ENCODE data around the gene MBD3L2.
A peak's percentile ranks its signal among the peaks of the same experiment; 100 is the strongest.
"Not testable (repeated sequence)": the region's sequence is repeated elsewhere in the genome, so short reads cannot be mapped to it uniquely, and the experiment has no call there.

Gene MBD3L2

DNA sequence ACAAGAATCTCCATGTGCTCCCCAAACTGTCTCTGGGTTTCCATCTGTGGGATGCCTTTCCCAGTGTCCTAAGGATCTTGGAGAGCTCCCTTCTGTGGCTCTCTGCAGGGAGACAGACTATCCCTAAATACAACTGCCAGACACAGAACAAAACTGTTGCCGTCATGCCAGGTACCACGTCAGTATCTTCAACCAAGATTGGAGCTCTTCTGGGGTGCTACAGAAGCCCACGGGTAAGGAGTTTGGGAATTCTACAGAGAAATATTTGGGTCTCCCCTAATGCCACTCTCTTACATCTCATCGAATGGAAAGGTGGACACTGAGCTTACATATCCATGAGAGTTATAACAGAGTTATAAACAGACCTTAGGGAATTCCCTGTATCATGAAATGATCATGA is 14.2 kb downstream of the MBD3L2 start:
- Histone ChIP-seq H3K4me1 (ENCODE audit: control insufficient read depth, insufficient read depth, low read length) (no peaks in the 10 kb centered on the region), H3K36me3 (ENCODE audit: control insufficient read depth, insufficient read depth, low read length) (no peaks in the 10 kb centered on the region), H3K4me3 (ENCODE audit: low read depth, low read length) (no peak overlapping the region), H3K9me3 (ENCODE audit: control insufficient read depth, insufficient read depth, low read depth, low read length) (peaks cover 11% of the 10 kb centered on the region; the same call in 1 of the 2 replicates), H3K9ac (ENCODE audit: low read length) (no peak overlapping the region), H3K27ac (ENCODE audit: low read depth, low read length) (no peak overlapping the region), H3K27me3 (ENCODE audit: control insufficient read depth, insufficient read depth, low read length) (no peaks in the 10 kb centered on the region)

DNA sequence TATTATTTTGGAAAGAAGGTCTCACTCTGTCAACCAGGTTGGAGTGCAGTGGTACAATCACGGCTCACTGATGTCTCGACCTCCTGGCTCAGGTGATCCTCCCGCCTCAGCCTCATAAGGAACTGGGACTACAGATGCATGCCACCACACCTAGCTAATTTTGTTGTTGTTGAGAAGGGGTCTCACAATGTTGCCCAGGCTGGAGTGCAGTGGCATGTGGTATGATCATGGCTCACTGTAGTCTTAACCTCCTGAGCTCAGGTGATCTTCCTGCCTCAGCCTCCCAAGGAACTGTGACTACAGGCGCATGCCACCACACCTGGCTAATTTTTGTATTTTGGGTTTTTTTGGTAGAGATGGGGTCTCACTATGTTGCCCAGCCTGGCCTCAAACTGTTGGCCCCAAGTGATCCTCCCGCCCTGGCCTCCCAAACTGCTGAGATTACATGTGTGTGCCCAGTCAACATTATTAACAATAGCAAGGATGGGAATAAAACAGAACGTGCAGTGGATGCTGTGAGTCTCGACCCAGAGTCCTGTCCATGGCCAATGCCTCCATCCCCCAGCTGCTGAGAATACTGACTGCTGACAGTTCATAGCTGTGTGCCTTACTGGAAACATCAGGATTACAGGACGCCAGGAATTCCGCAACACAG is 14.8 kb downstream of the MBD3L2 start:
- H3K27ac ChIP-seq (ENCODE audit: low read depth, low read length), result no peak overlapping the region
- H3K9ac ChIP-seq (ENCODE audit: low read length), result no peak overlapping the region
- no peaks in the 10 kb centered on the region for H3K27me3 ChIP-seq (ENCODE audit: control insufficient read depth, insufficient read depth, low read length)
- peaks cover 11% of the 10 kb centered on the region; the same call in 1 of the 2 replicates for H3K9me3 ChIP-seq (ENCODE audit: control insufficient read depth, insufficient read depth, low read depth, low read length)
- H3K4me1 ChIP-seq (ENCODE audit: control insufficient read depth, insufficient read depth, low read length), result no peaks in the 10 kb centered on the region
- no peaks in the 10 kb centered on the region for H3K36me3 ChIP-seq (ENCODE audit: control insufficient read depth, insufficient read depth, low read length)
- H3K4me3 ChIP-seq (ENCODE audit: low read depth, low read length), result no peak overlapping the region

DNA sequence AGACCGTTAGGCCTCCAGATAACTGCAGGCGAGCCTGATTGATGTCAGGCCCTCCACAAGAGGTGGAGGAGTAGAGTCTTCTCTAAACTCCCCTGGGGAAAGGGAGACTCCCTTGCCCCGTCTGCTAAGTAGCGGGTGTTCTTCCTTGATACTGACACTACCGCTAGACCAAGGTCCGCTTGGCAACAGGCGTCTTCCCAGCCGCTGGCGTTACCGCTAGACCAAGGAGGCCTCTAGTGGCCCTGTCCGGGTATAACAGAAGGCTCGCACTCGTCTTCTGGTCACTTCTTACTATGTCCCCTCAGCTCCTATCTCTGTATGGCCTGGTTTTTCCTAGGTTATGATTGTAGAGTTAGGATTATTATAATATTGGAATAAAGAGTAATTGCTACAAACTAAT is 18.0 kb downstream of the MBD3L2 start:
- not testable (repeated sequence) for H3K27ac ChIP-seq (ENCODE audit: low read depth, low read length); H3K27me3 ChIP-seq (ENCODE audit: control insufficient read depth, insufficient read depth, low read length); H3K36me3 ChIP-seq (ENCODE audit: control insufficient read depth, insufficient read depth, low read length); H3K4me3 ChIP-seq (ENCODE audit: low read depth, low read length); H3K4me1 ChIP-seq (ENCODE audit: control insufficient read depth, insufficient read depth, low read length); H3K9ac ChIP-seq (ENCODE audit: low read length)
- peaks cover 11% of the 10 kb centered on the region; the same call in 1 of the 2 replicates for H3K9me3 ChIP-seq (ENCODE audit: control insufficient read depth, insufficient read depth, low read depth, low read length)

DNA sequence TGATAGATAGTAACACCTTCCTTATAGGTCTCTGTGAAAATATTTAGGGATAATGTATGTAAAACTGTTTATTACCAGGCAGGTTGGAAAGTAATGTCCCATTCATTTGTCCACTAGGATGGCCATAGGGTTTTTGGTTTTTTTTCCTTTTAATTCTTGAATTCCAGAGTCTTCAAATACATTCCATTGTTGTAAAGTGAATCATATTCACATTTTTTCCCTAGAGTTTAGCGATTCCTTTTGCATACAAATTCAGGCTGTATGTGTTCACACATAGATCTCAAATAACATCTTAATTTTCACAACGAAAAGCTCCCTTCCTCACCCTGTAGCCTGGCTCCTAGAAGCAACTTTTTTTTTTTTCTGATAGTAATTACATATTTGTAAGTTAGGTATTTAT is 18.6 kb downstream of the MBD3L2 start:
- Histone ChIP-seq H3K9ac (ENCODE audit: low read length) (no peak overlapping the region), H3K36me3 (ENCODE audit: control insufficient read depth, insufficient read depth, low read length) (peaks cover 13% of the 10 kb centered on the region), H3K4me3 (ENCODE audit: low read depth, low read length) (no peak overlapping the region), H3K27ac (ENCODE audit: low read depth, low read length) (no peak overlapping the region), H3K4me1 (ENCODE audit: control insufficient read depth, insufficient read depth, low read length) (no peaks in the 10 kb centered on the region), H3K27me3 (ENCODE audit: control insufficient read depth, insufficient read depth, low read length) (no peaks in the 10 kb centered on the region), H3K9me3 (ENCODE audit: control insufficient read depth, insufficient read depth, low read depth, low read length) (peaks cover 11% of the 10 kb centered on the region; the same call in 1 of the 2 replicates)

DNA sequence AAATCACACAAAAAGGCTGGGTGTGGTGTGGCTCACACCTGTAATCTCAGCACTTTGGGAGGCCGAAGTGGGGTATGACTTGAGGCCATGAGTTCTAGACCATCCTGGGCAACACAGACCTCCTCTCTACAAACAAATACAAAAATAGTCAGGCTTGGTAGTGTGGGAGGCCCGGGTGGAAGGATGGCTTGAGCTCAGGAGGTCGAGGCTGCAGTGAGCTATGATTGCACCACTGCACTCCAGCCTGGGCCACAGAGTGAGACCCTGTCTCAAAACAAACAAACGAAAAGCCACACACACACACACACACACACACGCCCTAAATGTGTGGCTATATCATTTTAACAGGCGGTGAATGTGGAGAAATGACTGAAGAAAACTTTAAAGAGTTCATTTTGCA is 19.5 kb downstream of the MBD3L2 start:
- H3K36me3 ChIP-seq (ENCODE audit: control insufficient read depth, insufficient read depth, low read length), result peaks cover 20% of the 10 kb centered on the region
- no peaks in the 10 kb centered on the region for H3K27me3 ChIP-seq (ENCODE audit: control insufficient read depth, insufficient read depth, low read length)
- no peak overlapping the region for H3K27ac ChIP-seq (ENCODE audit: low read depth, low read length)
- no peaks in the 10 kb centered on the region for H3K4me1 ChIP-seq (ENCODE audit: control insufficient read depth, insufficient read depth, low read length)
- H3K4me3 ChIP-seq (ENCODE audit: low read depth, low read length), result peak overlapping the region; percentile 39
- H3K9ac ChIP-seq (ENCODE audit: low read length), result no peak overlapping the region
- H3K9me3 ChIP-seq (ENCODE audit: control insufficient read depth, insufficient read depth, low read depth, low read length), result peaks cover 11% of the 10 kb centered on the region; the same call in 1 of the 2 replicates

DNA sequence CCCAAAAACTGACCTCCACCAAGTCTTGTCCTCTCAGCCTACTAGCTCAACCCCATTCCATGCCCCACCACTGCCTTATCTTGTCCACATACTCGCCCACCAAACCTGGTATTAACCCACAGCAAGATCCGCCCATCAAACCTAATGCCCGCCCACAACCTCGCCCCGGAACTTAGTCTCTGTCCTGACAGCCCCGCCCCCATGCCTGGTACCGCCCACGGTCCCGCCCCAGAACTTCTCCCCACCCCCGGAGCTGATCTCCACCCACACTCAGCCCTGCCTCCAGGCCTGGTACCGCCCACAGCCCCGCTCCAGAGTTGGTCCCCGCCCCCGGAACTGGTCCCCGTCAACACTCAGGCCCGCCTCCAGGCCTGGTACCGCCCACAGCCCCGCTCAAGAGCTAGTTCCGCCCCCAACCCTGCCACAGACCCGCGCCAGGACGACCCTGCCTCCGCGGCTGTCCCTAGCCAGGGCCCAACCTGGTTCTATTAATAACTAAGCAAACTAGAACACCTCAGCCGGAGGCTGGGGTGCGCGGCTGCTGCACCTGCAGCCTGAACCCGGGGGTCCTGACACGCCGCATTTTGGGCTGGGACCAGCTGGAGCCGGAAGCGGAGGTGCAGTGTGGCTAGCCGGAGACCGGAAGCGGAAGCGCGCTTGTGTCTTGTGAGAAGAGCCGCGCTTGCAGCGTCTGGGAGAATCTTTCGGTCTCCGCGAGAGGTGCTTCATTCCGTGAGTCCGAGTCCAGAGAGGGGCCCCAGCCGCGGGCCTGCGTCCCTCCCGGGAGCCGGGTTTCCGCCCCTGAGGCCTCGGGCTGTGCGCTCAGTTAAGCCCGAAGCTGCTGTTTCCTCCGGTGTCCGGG is 20.2 kb downstream of the MBD3L2 start, which contains the start of gene ZNF557:
Gene ZNF557, plus strand, starts transcription at position 662 of the 862 bp plus-strand sequence. CDS start 5,372 bp downstream, outside the sequence.
- Histone ChIP-seq H3K27ac (ENCODE audit: low read depth, low read length) (peak within 1 kb of the TSS; percentile 87), H3K4me3 (ENCODE audit: low read depth, low read length) (peak within 1 kb of the TSS; percentile 100), H3K27me3 (ENCODE audit: control insufficient read depth, insufficient read depth, low read length) (no peaks in the 10 kb centered on the region), H3K36me3 (ENCODE audit: control insufficient read depth, insufficient read depth, low read length) (peaks cover 23% of the 10 kb centered on the region), H3K9ac (ENCODE audit: low read length) (peak within 1 kb of the TSS; percentile 87), H3K9me3 (ENCODE audit: control insufficient read depth, insufficient read depth, low read depth, low read length) (peaks cover 9% of the 10 kb centered on the region; the same call in 1 of the 2 replicates), H3K4me1 (ENCODE audit: control insufficient read depth, insufficient read depth, low read length) (no peaks in the 10 kb centered on the region)

DNA sequence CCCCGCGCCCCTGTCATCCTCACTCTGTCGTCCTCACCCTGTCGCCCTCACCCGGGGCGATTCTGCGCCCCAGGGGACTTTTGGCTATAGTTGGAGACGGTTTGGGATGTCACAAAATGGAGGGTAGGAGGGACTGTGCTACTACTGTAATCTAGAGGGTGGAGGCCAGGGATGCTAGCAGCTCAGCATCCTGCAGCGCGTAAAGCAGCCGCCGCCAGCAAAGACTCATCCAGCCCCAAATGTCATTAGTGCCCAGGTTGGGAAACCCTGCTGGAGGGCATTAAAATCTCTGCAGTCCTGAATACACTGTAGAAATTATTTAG is 20.7 kb downstream of the MBD3L2 start:
- Histone ChIP-seq H3K4me1 (ENCODE audit: control insufficient read depth, insufficient read depth, low read length) (no peaks in the 10 kb centered on the region), H3K36me3 (ENCODE audit: control insufficient read depth, insufficient read depth, low read length) (peaks cover 29% of the 10 kb centered on the region), H3K9me3 (ENCODE audit: control insufficient read depth, insufficient read depth, low read depth, low read length) (peaks cover 9% of the 10 kb centered on the region; the same call in 1 of the 2 replicates), H3K27me3 (ENCODE audit: control insufficient read depth, insufficient read depth, low read length) (no peaks in the 10 kb centered on the region), H3K9ac (ENCODE audit: low read length) (peak overlapping the region; percentile 87), H3K4me3 (ENCODE audit: low read depth, low read length) (peak overlapping the region; percentile 100), H3K27ac (ENCODE audit: low read depth, low read length) (peak overlapping the region; percentile 87)

DNA sequence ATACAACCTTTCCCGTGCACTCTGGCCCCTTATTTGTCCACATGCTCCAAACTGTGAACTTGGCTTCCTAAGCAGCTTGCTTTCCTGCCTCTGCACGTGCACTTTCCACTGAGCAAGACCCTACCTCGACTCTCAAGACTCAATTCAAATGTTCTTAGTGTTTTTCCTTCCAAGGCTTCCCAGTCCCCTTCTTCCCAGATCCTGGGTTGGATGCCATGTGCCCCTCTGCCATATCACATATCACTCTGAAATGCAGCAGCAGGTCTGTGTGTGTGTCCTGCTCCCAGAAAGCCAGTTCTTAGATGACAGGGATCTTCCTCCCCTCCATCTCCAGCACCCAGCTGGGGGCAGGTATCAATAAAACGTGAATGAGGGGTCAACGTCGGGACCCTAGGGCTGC is 23.4 kb downstream of the MBD3L2 start:
- H3K9me3 ChIP-seq (ENCODE audit: control insufficient read depth, insufficient read depth, low read depth, low read length), result peaks cover 18% of the 10 kb centered on the region
- H3K36me3 ChIP-seq (ENCODE audit: control insufficient read depth, insufficient read depth, low read length), result peaks cover 56% of the 10 kb centered on the region
- no peak overlapping the region for H3K4me3 ChIP-seq (ENCODE audit: low read depth, low read length)
- H3K27ac ChIP-seq (ENCODE audit: low read depth, low read length), result no peak overlapping the region
- no peaks in the 10 kb centered on the region for H3K27me3 ChIP-seq (ENCODE audit: control insufficient read depth, insufficient read depth, low read length)
- no peak overlapping the region for H3K9ac ChIP-seq (ENCODE audit: low read length)
- H3K4me1 ChIP-seq (ENCODE audit: control insufficient read depth, insufficient read depth, low read length), result no peaks in the 10 kb centered on the region

DNA sequence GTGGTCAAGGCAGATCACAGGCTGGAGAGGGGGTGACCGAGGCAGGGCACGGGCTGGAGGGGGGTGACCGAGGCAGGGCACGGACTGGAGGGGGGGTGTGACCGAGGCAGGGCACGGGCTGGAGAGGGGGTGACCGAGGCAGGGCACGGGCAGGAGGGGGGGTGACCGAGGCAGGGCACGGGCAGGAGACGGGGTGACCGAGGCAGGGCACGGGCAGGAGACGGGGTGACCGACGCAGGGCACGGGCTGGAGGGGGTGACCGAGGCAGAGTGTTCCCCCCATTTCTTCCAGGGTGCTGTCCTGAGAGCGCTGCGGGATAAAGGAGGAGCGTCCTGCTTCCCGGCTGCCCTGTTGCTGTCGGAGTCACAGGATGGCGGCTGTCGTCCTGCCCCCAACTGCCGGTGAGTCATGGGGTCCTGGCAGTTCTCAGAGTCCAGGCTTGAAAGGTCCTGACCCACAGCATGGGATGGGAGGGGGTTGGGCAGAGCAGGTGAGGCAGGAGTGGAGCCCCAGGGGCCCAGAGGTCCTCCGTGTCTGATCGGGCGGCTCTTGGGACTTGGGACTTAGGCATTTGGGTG is 25.7 kb downstream of the MBD3L2 start:
- Histone ChIP-seq H3K4me3 (ENCODE audit: low read depth, low read length) (no peak overlapping the region), H3K4me1 (ENCODE audit: control insufficient read depth, insufficient read depth, low read length) (no peaks in the 10 kb centered on the region), H3K27me3 (ENCODE audit: control insufficient read depth, insufficient read depth, low read length) (no peaks in the 10 kb centered on the region), H3K9me3 (ENCODE audit: control insufficient read depth, insufficient read depth, low read depth, low read length) (peaks cover 35% of the 10 kb centered on the region), H3K36me3 (ENCODE audit: control insufficient read depth, insufficient read depth, low read length) (peaks cover 77% of the 10 kb centered on the region), H3K27ac (ENCODE audit: low read depth, low read length) (no peak overlapping the region), H3K9ac (ENCODE audit: low read length) (no peak overlapping the region)

DNA sequence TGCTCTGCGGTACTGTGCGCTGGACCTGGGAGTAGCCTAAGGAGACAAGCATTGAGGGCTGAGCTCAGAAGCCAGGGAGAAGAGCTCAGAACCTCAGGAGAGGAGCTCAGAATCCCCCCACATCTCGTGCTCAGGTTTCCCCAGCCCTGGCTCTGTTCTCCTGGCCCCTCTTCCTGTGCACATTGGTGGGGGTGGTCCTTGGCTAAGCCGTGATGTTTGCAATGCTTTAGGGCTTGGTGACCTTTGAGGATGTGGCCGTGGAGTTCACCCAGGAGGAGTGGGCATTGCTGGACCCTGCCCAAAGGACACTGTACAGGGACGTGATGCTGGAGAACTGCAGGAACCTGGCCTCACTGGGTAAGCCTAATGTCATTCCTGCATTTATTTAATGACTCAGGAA is 27.0 kb downstream of the MBD3L2 start:
- no peak overlapping the region for H3K9ac ChIP-seq (ENCODE audit: low read length)
- H3K4me3 ChIP-seq (ENCODE audit: low read depth, low read length), result no peak overlapping the region
- H3K27me3 ChIP-seq (ENCODE audit: control insufficient read depth, insufficient read depth, low read length), result no peaks in the 10 kb centered on the region
- peaks cover 86% of the 10 kb centered on the region for H3K36me3 ChIP-seq (ENCODE audit: control insufficient read depth, insufficient read depth, low read length)
- H3K4me1 ChIP-seq (ENCODE audit: control insufficient read depth, insufficient read depth, low read length), result no peaks in the 10 kb centered on the region
- peaks cover 48% of the 10 kb centered on the region for H3K9me3 ChIP-seq (ENCODE audit: control insufficient read depth, insufficient read depth, low read depth, low read length)
- H3K27ac ChIP-seq (ENCODE audit: low read depth, low read length), result no peak overlapping the region

DNA sequence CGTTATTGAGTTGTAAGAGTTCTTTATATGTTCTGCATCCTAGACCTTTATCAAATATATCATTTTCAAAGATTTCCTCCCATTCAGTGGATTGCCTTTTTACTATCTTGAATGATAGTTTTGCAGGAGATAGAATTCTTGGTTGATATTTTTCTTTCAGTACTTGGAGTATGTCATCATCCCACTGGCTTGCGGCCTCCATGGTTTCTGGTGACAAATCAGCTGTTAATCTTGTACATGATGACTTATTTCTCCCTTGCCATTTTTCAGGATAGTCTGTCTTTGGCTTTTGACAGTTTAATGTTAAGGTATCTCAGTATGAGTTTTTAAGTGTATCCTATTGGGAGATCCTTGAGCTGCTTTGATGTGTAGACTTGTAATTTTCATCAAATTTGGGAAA is 28.9 kb downstream of the MBD3L2 start:
- H3K27me3 ChIP-seq (ENCODE audit: control insufficient read depth, insufficient read depth, low read length), result no peaks in the 10 kb centered on the region
- no peak overlapping the region for H3K27ac ChIP-seq (ENCODE audit: low read depth, low read length)
- H3K4me3 ChIP-seq (ENCODE audit: low read depth, low read length), result no peak overlapping the region
- H3K4me1 ChIP-seq (ENCODE audit: control insufficient read depth, insufficient read depth, low read length), result no peaks in the 10 kb centered on the region
- peaks cover 66% of the 10 kb centered on the region for H3K9me3 ChIP-seq (ENCODE audit: control insufficient read depth, insufficient read depth, low read depth, low read length)
- peaks cover 93% of the 10 kb centered on the region for H3K36me3 ChIP-seq (ENCODE audit: control insufficient read depth, insufficient read depth, low read length)
- no peak overlapping the region for H3K9ac ChIP-seq (ENCODE audit: low read length)
